Heart left ventricle (tissue), 16 donors: ENCODE measurements around the gene MAP2K5. TPM values are rescaled to one million over a fixed set of nuclear protein-coding genes. Genes with fewer than 3 reads are reported as not detected.

Experiments used
- ATAC-seq, 4 donors: fragments of 200-7000 bp; cut with Tn5 transposase; one replicate each; pipeline ENCODE4 v1.9.1; 2020 to 2022; ENCODE audit warnings: moderate library complexity in 4 of 4, mild to moderate bottlenecking in 3 of 4, moderate number of reproducible peaks in 1 of 4
- DNase-seq, 5 donors: peaks; one replicate each; pipeline ENCODE4 v3.0.0-alpha.2; 2020
- H3K27ac ChIP-seq, 12 donors: fragments of 200-600 bp; sonication (generic) in 4 of 12; one replicate each; pipeline versions ENCODE4 v1.5.0 to v1.8.0; 2016 to 2022; ENCODE audit warnings: mild to moderate bottlenecking in 2 of 12
- H3K27me3 ChIP-seq, 9 donors: fragments of 200-600 bp; sonication (generic) in 2 of 9; one replicate each; pipeline versions ENCODE4 v1.5.1 to v1.8.0; 2016 to 2022; ENCODE audit warnings: mild to moderate bottlenecking in 3 of 9
- H3K36me3 ChIP-seq, 9 donors: fragments of 200-600 bp; sonication (generic) in 2 of 9; one replicate each; pipeline versions ENCODE4 v1.5.0 to v1.8.0; 2018 to 2022; ENCODE audit warnings: mild to moderate bottlenecking in 2 of 9
- H3K4me1 ChIP-seq, 12 donors: fragments of 200-600 bp; sonication (generic) in 4 of 12; one replicate each; pipeline versions ENCODE4 v1.5.0 to v1.8.0; 2016 to 2022; ENCODE audit warnings: mild to moderate bottlenecking in 3 of 12
- H3K4me3 ChIP-seq, 12 donors: fragments of 200-600 bp; sonication (generic) in 4 of 12; one replicate each; pipeline versions ENCODE4 v1.5.0 to v1.8.0; 2017 to 2022; ENCODE audit warnings: mild to moderate bottlenecking in 9 of 12, moderate library complexity in 4 of 12
- H3K9me3 ChIP-seq, 12 donors: fragments of 200-600 bp; sonication (generic) in 4 of 12; one replicate each; pipeline versions ENCODE4 v1.5.0 to v1.8.0; 2016 to 2022; ENCODE audit warnings: mild to moderate bottlenecking in 1 of 12
- POLR2A ChIP-seq, 2 donors: fragments of 450-650 bp; IDR thresholded peaks; one replicate each; pipeline ENCODE4 v1.6.1; 2017; ENCODE audit warnings: antibody characterized with exemption in 2 of 2, mild to moderate bottlenecking in 2 of 2, moderate library complexity in 2 of 2
- WGBS, 4 donors: extraction: QIAGEN DNeasy Blood & Tissue Kit in 2 of 4; methylation state at CpG; one replicate each; pipeline versions ENCODE4 v1.1.5 to v1.1.7; 2013 to 2018; 5-methylcytosine and 5-hydroxymethylcytosine counted together
- intact Hi-C, 10 donors: fragments of 100-400 bp; cut with DNase I; formaldehyde crosslinking; loops; one replicate each; pipeline versions ENCODE4 v1.11.1 to v1.14.2; 2022
- polyA plus RNA-seq, 2 donors: library from polyadenylated mRNA; stranded (reverse); fragments of 200-250 nt; gene quantifications; one replicate each; pipeline ENCODE4 v1.2.3, GENCODE V29; 2013
- total RNA-seq, 9 donors: library from RNA; depleted of rRNA in 2 of 9; stranded (reverse); fragments of >200 nt in 2 of 9; fragmentation: NEBNext Ultra II Directional in 3 of 9; extraction: Animal tissue kit (Norgen Biotek cat#: 25700) in 3 of 9; gene quantifications; one replicate each; pipeline versions ENCODE4 v1.1.0 to v1.2.4, GENCODE V29; 2016 to 2023
- TF ChIP-seq, protein P1 (sequence below), 12 donors: fragments of 200-600 bp; sonication (generic) in 4 of 12; IDR thresholded peaks; one replicate each; pipeline versions ENCODE4 v1.5.0 to v1.8.0; 2018 to 2022; ENCODE audit warnings: antibody characterized with exemption in 12 of 12, mild to moderate bottlenecking in 5 of 12
- donor health status: ischemic (EF 13 %, LVEDD 7.1; RV severe dilation, severe dysfunction).
- donor health status: healthy with polysubstance abuse.
- donor health status: DM: no; HTN: yes; CAD: no.
- donor health status: DM: no; HTN: no; CAD: no.
- donor health status: ischemic (EF 25% LVEDD 6.9; RV normal size, moderate dysfunction).
- donor health status: ischemic (EF 25% LVEDD 5.7; RV mildly dilated, moderate dysfunction).
- donor health status: healthy.
- donor health status: DM: yes; HTN: yes; CAD: no.
- donor health status: ischemic (EF 35%, LVEDD 5.7; RV mildly dilated, moderate dysfunction).
- donor health status: nonischemic (EF 11% LVEDD 7.7; RV severe dilation, severe dysfunction).
- donor health status: DM: yes; HTN: yes; CAD: no.
- donor health status: PGD.
- donor health status: ischemic (EF 29% LVEDD 5.4; RV normal size, mild dysfunction).
- donor health status: nonischemic (EF 23%, LVEDD 6.1; RV moderate dilation, normal function).

Gene MAP2K5
- total and polyA plus RNA-seq, 11 donors, result 8.1 to 32.0 (median 19.1) TPM

DNA sequence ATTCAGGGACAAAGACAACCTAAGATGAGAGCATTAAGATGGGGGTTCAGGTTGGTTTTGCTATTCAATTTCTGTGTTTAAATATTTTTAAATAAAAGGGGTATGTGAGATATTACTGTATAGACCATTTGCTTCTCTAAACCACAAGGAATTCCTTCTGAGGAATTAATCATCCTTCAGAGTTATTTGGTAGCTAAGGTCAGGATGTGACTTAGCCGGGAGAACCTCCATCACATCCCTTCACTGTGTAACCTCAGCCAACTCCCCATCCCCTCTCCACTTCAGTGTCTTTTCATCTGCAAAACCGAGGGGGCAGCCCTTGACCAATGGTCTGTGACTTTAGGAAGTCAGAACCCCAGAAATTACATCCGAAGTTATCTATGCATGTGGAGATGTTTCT, 234.1 kb downstream of the MAP2K5 start:
- Histone ChIP-seq H3K9me3 (no peaks in the 10 kb centered on the region), H3K27ac (no peak overlapping the region), H3K4me1 (peaks cover 0 to 3% (median 0%) of the 10 kb centered on the region in 12 donors), H3K4me3 (no peak overlapping the region), H3K36me3 (peaks cover 0 to 9% (median 0%) of the 10 kb centered on the region in 9 donors), H3K27me3 (no peaks in the 10 kb centered on the region)
- WGBS, 4 donors, result 65 to 82% (median 79%) methylated on average over 3 of the region's 3 CpGs
- no peak for ATAC-seq
- intact Hi-C loops, result no loop called here
- no peak for DNase-seq
- TF ChIP-seq, protein P1, sequence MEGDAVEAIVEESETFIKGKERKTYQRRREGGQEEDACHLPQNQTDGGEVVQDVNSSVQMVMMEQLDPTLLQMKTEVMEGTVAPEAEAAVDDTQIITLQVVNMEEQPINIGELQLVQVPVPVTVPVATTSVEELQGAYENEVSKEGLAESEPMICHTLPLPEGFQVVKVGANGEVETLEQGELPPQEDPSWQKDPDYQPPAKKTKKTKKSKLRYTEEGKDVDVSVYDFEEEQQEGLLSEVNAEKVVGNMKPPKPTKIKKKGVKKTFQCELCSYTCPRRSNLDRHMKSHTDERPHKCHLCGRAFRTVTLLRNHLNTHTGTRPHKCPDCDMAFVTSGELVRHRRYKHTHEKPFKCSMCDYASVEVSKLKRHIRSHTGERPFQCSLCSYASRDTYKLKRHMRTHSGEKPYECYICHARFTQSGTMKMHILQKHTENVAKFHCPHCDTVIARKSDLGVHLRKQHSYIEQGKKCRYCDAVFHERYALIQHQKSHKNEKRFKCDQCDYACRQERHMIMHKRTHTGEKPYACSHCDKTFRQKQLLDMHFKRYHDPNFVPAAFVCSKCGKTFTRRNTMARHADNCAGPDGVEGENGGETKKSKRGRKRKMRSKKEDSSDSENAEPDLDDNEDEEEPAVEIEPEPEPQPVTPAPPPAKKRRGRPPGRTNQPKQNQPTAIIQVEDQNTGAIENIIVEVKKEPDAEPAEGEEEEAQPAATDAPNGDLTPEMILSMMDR (IDR thresholded peaks at IDR 0.05), result no peak
- no peak for TF ChIP-seq POLR2A (IDR thresholded peaks at IDR 0.05)

DNA sequence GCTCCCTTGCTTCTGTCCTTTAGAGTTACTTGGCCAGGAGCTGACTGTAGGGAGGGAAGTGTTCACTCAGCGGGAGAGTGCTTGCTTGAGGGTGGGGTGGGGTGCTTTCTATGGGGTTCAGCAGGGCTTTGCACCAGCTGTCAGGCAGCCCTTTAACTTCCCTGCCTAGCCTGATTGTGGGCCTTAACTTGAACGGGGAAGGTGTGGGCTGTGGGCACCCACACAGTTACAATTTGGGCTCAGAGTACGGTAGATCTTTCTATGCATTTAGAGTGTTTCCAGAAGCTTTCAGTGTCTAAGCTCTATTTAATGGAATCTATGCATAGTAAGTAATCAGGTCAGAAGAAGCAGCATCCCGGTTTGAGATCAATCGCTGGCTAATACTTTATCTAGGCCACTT, 234.6 kb downstream of the MAP2K5 start:
- 82 to 88% (median 84%) methylated on average over 5 of the region's 5 CpGs for whole genome bisulfite sequencing, 4 donors
- peaks cover 0 to 3% (median 0%) of the 10 kb centered on the region in 12 donors for H3K4me1 ChIP-seq
- H3K4me3 ChIP-seq, result no peak overlapping the region
- DNase-seq (no peak), ATAC-seq (no peak)
- intact Hi-C loops, result no loop called here
- H3K9me3 ChIP-seq, result no peaks in the 10 kb centered on the region
- no peaks in the 10 kb centered on the region for H3K27me3 ChIP-seq
- TF ChIP-seq, protein P1 (IDR thresholded peaks at IDR 0.05), result no peak
- no peak for TF ChIP-seq POLR2A (IDR thresholded peaks at IDR 0.05)
- H3K36me3 ChIP-seq, result peaks cover 0 to 9% (median 0%) of the 10 kb centered on the region in 9 donors
- H3K27ac ChIP-seq, result no peak overlapping the region

DNA sequence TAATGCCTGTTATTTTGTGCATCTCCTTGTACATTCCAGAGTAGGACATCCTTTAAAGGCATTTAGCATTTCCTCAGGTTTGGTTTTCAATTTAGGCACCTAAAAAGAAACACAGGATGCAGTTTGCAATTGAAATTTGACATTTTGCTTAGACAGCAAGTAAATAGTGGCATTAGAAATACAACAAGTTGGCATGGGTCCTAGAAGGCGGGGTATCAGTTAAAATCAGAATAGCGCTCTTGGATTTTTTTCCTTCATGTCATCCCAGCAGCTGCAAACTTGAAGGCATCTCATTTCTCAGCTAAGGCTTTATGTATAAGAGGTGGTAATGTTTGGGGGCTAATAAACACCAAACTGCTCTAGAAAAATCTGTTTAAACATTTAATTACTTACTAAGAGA, 235.3 kb downstream of the MAP2K5 start:
- intact Hi-C loops, result no loop called here
- DNase-seq (no peak), ATAC-seq (no peak)
- H3K4me3 ChIP-seq, result no peak overlapping the region
- H3K4me1 ChIP-seq, result peaks cover 0 to 3% (median 0%) of the 10 kb centered on the region in 12 donors
- no peaks in the 10 kb centered on the region for H3K27me3 ChIP-seq
- WGBS, 4 donors, result 62 to 88% (median 75%) methylated on average over 2 of the region's 2 CpGs
- no peak overlapping the region for H3K27ac ChIP-seq
- H3K9me3 ChIP-seq, result no peaks in the 10 kb centered on the region
- no peak for TF ChIP-seq POLR2A (IDR thresholded peaks at IDR 0.05)
- TF ChIP-seq, protein P1 (IDR thresholded peaks at IDR 0.05), result no peak
- peaks cover 0 to 10% (median 0%) of the 10 kb centered on the region in 9 donors for H3K36me3 ChIP-seq

DNA sequence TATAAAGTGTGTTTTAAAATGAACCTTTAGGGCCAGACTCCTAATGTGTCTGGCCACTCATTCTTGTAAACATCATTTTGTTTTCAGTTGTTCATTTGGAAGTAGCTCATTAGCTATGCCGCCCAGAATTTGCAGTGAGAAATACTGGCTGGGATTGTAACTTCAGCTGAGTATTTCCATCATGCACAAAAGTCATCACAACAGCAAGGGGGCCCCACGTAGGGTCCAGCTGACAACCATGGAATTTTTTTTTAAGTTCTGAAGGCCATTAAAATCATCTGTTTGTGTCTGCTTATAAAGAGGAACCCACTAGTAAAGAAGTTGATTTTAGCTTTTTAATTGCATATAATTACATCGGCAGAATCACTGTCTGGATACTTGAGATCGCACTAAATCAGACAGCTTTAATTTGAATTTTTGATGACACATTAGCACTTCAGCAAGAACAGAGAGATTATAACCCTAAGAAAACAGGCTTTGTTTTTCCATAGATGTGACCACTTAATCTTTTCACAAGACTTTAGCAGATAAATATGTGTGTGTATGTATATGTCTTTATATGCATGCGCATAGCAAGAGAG, 236.6 kb downstream of the MAP2K5 start:
- no peak overlapping the region for H3K4me3 ChIP-seq
- no peak overlapping the region for H3K27ac ChIP-seq
- no peak for ATAC-seq
- no peak for DNase-seq
- no peak for TF ChIP-seq POLR2A (IDR thresholded peaks at IDR 0.05)
- TF ChIP-seq, protein P1 (IDR thresholded peaks at IDR 0.05), result no peak
- H3K4me1 ChIP-seq, result peaks cover 0 to 3% (median 0%) of the 10 kb centered on the region in 12 donors
- no peaks in the 10 kb centered on the region for H3K27me3 ChIP-seq
- intact Hi-C loops, result no loop called here
- H3K36me3 ChIP-seq, result peaks cover 0 to 13% (median 0%) of the 10 kb centered on the region in 9 donors
- H3K9me3 ChIP-seq, result no peaks in the 10 kb centered on the region
- 86 to 96% (median 93%) methylated on average over 5 of the region's 5 CpGs for WGBS, 4 donors
